Measurements from ENCODE around the gene GNB5. TPM values are rescaled to one million over a fixed set of nuclear protein-coding genes. Genes with fewer than 3 reads are reported as not detected.

The GNB5 gene
- total and polyA plus RNA-seq, 4 donors, result 18.2 to 30.0 (median 27.1) TPM

- 92 to 95% methylated on average over 2 of the region's 2 CpGs for WGBS, 2 donors
- no peaks in the 10 kb centered on the region for H3K36me3 ChIP-seq (ENCODE audit: control insufficient read depth in 1 of 2, insufficient read depth in 2 of 2, low read length in 1 of 2)
- no peaks in the 10 kb centered on the region for H3K4me1 ChIP-seq (ENCODE audit: control insufficient read depth in 1 of 2, insufficient read depth in 2 of 2, low read length in 2 of 2)
- DNase-seq (no peak), ATAC-seq (ENCODE audit: low FRiP score) (no peak)
- no peaks in the 10 kb centered on the region for H3K27me3 ChIP-seq (ENCODE audit: control insufficient read depth in 1 of 2, insufficient read depth in 2 of 2, low read length in 1 of 2)
- no peak overlapping the region for H3K4me3 ChIP-seq (ENCODE audit: low read length in 2 of 2)
- peaks cover 1% of the 10 kb centered on the region for H3K9me3 ChIP-seq (ENCODE audit: control insufficient read depth, low read length)
- intact Hi-C loops (cut with DNase I), result no loop called here
- H3K27ac ChIP-seq (ENCODE audit: low read depth in 1 of 2, low read length in 2 of 2), result no peak overlapping the region
These were observed 8.1 kb upstream of the GNB5 start for GRCh38 chr15:52199271-52199670.

GRCh38 chr15:52196891-52197290 is 5.7 kb upstream of the GNB5 start:
- Histone ChIP-seq H3K4me3 (ENCODE audit: low read length in 2 of 2) (no peak overlapping the region), H3K27ac (ENCODE audit: low read depth in 1 of 2, low read length in 2 of 2) (no peak overlapping the region), H3K4me1 (ENCODE audit: control insufficient read depth in 1 of 2, insufficient read depth in 2 of 2, low read length in 2 of 2) (no peaks in the 10 kb centered on the region), H3K36me3 (ENCODE audit: control insufficient read depth in 1 of 2, insufficient read depth in 2 of 2, low read length in 1 of 2) (no peaks in the 10 kb centered on the region), H3K9me3 (ENCODE audit: control insufficient read depth, low read length) (peaks cover 1% of the 10 kb centered on the region), H3K27me3 (ENCODE audit: control insufficient read depth in 1 of 2, insufficient read depth in 2 of 2, low read length in 1 of 2) (no peaks in the 10 kb centered on the region)
- ATAC-seq (ENCODE audit: low FRiP score) (no peak), DNase-seq (no peak)
- WGBS, 2 donors, result 80 to 84% methylated on average over 3 of the region's 3 CpGs
- intact Hi-C loops (cut with DNase I), result no loop called here

GRCh38 chr15:52193791-52194190 is 2.6 kb upstream of the GNB5 start:
- Histone ChIP-seq H3K27me3 (ENCODE audit: control insufficient read depth in 1 of 2, insufficient read depth in 2 of 2, low read length in 1 of 2) (no peaks in the 10 kb centered on the region), H3K27ac (ENCODE audit: low read depth in 1 of 2, low read length in 2 of 2) (no peak overlapping the region), H3K4me3 (ENCODE audit: low read length in 2 of 2) (no peak overlapping the region), H3K4me1 (ENCODE audit: control insufficient read depth in 1 of 2, insufficient read depth in 2 of 2, low read length in 2 of 2) (no peaks in the 10 kb centered on the region), H3K36me3 (ENCODE audit: control insufficient read depth in 1 of 2, insufficient read depth in 2 of 2, low read length in 1 of 2) (no peaks in the 10 kb centered on the region), H3K9me3 (ENCODE audit: control insufficient read depth, low read length) (no peaks in the 10 kb centered on the region)
- intact Hi-C loops (cut with DNase I), result no loop called here
- DNase-seq, result no peak
- WGBS, 2 donors, result 84 to 94% methylated on average over 1 of the region's 1 CpG
- no peak for ATAC-seq (ENCODE audit: low FRiP score)

DNA sequence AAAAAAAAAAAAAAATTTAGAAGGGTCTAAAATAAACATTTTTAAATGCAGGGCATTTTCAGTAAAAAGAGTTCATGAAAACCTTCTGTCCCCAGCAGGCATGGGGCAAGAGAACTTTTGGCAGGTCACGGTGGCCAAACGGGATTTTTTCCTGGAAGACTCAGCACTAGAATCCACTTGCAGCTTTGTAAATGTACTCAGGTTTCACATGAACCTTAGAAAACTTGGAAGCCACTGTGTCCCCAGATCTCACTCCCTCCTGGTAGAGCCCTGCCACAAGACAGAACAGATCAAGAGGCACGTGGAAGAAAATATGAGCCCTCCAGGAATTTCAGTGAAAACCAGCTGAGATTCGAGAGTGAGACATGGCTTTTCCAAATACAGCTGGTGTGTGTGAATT is 2.1 kb upstream of the GNB5 start:
- H3K36me3 ChIP-seq (ENCODE audit: control insufficient read depth in 1 of 2, insufficient read depth in 2 of 2, low read length in 1 of 2), result no peaks in the 10 kb centered on the region
- intact Hi-C loops (cut with DNase I), result no loop called here
- 70 to 72% methylated on average over 4 of the region's 4 CpGs for WGBS, 2 donors

GRCh38 chr15:52186651-52187486 is 4.3 kb downstream of the GNB5 start:
- Histone ChIP-seq H3K27me3 (ENCODE audit: control insufficient read depth in 1 of 2, insufficient read depth in 2 of 2, low read length in 1 of 2) (no peaks in the 10 kb centered on the region), H3K4me1 (ENCODE audit: control insufficient read depth in 1 of 2, insufficient read depth in 2 of 2, low read length in 2 of 2) (no peaks in the 10 kb centered on the region), H3K4me3 (ENCODE audit: low read length in 2 of 2) (no peak overlapping the region), H3K9me3 (ENCODE audit: control insufficient read depth, low read length) (no peaks in the 10 kb centered on the region), H3K36me3 (ENCODE audit: control insufficient read depth in 1 of 2, insufficient read depth in 2 of 2, low read length in 1 of 2) (no peaks in the 10 kb centered on the region), H3K27ac (ENCODE audit: low read depth in 1 of 2, low read length in 2 of 2) (no peak overlapping the region)
- no peak for DNase-seq
- ATAC-seq (ENCODE audit: low FRiP score), result peak; percentile 44
- 89 to 90% methylated on average over 11 of the region's 11 CpGs for WGBS, 2 donors
- intact Hi-C loops (cut with DNase I), result no loop called here

More for the DNA sequence above, 2.1 kb upstream of the GNB5 start:
- no peak for DNase-seq
- no peaks in the 10 kb centered on the region for H3K27me3 ChIP-seq (ENCODE audit: control insufficient read depth in 1 of 2, insufficient read depth in 2 of 2, low read length in 1 of 2)
- no peak overlapping the region for H3K27ac ChIP-seq (ENCODE audit: low read depth in 1 of 2, low read length in 2 of 2)
- no peak overlapping the region for H3K4me3 ChIP-seq (ENCODE audit: low read length in 2 of 2)
- H3K9me3 ChIP-seq (ENCODE audit: control insufficient read depth, low read length), result no peaks in the 10 kb centered on the region
- no peaks in the 10 kb centered on the region for H3K4me1 ChIP-seq (ENCODE audit: control insufficient read depth in 1 of 2, insufficient read depth in 2 of 2, low read length in 2 of 2)
- no peak for ATAC-seq (ENCODE audit: low FRiP score)

DNA sequence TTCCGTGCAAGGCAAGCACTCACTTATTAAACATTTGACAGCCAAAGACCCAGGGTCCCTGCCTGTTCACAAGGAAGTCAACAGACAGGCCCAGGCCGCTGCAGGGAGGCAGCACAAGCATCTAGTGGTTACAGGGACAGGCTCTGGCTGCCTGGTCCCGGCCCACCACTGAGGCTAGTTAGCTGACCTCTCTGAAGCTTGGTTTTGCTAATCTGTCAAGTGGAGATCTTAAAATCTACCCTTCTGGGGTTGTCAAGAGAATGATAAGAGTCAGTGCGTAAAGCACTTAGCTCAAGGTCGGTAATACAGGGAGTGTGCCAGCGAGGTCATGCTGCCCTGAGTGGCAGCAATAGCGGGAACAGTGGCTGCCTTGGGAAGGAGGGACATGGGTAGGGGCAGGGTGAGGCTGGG is 6.0 kb downstream of the GNB5 start:
- H3K4me3 ChIP-seq (ENCODE audit: low read length in 2 of 2), result no peak overlapping the region
- H3K4me1 ChIP-seq (ENCODE audit: control insufficient read depth in 1 of 2, insufficient read depth in 2 of 2, low read length in 2 of 2), result no peaks in the 10 kb centered on the region
- DNase-seq (no peak), ATAC-seq (ENCODE audit: low FRiP score) (no peak)
- intact Hi-C loops (cut with DNase I), result no loop called here
- WGBS, 2 donors, result 94 to 96% methylated on average over 7 of the region's 7 CpGs
- no peaks in the 10 kb centered on the region for H3K9me3 ChIP-seq (ENCODE audit: control insufficient read depth, low read length)
- no peaks in the 10 kb centered on the region for H3K36me3 ChIP-seq (ENCODE audit: control insufficient read depth in 1 of 2, insufficient read depth in 2 of 2, low read length in 1 of 2)
- H3K27me3 ChIP-seq (ENCODE audit: control insufficient read depth in 1 of 2, insufficient read depth in 2 of 2, low read length in 1 of 2), result no peaks in the 10 kb centered on the region
- no peak overlapping the region for H3K27ac ChIP-seq (ENCODE audit: low read depth in 1 of 2, low read length in 2 of 2)

- no peaks in the 10 kb centered on the region for H3K36me3 ChIP-seq (ENCODE audit: control insufficient read depth in 1 of 2, insufficient read depth in 2 of 2, low read length in 1 of 2)
- 72 to 74% methylated on average over 5 of the region's 5 CpGs for WGBS, 2 donors
- H3K9me3 ChIP-seq (ENCODE audit: control insufficient read depth, low read length), result no peaks in the 10 kb centered on the region
- no peak overlapping the region for H3K27ac ChIP-seq (ENCODE audit: low read depth in 1 of 2, low read length in 2 of 2)
- intact Hi-C loops (cut with DNase I), result no loop called here
- no peak overlapping the region for H3K4me3 ChIP-seq (ENCODE audit: low read length in 2 of 2)
- ATAC-seq (ENCODE audit: low FRiP score) (no peak), DNase-seq (no peak)
- H3K27me3 ChIP-seq (ENCODE audit: control insufficient read depth in 1 of 2, insufficient read depth in 2 of 2, low read length in 1 of 2), result no peaks in the 10 kb centered on the region
- no peaks in the 10 kb centered on the region for H3K4me1 ChIP-seq (ENCODE audit: control insufficient read depth in 1 of 2, insufficient read depth in 2 of 2, low read length in 2 of 2)
These were observed 6.5 kb downstream of the GNB5 start for GRCh38 chr15:52184721-52185120.

DNA sequence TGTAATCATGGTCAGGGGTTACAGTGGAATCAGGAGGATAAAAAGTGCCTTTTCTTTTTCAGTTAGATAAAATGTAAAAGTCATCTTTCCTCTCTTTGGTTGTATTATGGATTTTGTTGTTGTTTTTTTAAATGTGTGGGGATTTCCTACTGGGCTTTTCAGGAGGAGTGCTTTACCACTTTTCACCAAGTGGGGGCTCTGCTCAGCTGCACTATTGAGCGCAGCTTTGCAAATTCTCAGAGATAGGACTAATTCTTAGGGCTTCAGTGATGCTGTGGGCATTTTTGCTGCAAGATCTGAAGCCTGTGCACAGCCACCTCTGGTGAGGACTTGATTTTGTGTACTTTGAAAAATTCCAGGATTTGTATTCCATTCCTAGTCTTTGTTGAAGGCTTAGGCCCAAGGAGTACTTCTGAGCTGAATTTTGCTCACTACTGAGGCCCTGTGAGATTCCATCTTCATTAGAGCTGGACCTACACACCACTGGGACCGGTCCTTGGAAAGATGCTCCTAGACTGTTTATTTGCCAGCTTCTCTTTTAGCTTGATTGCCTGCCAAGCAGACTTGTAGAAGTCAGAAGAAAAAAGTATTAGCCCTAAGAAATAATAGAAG is 7.5 kb downstream of the GNB5 start:
- no peaks in the 10 kb centered on the region for H3K27me3 ChIP-seq (ENCODE audit: control insufficient read depth in 1 of 2, insufficient read depth in 2 of 2, low read length in 1 of 2)
- ATAC-seq (ENCODE audit: low FRiP score), result no peak
- H3K9me3 ChIP-seq (ENCODE audit: control insufficient read depth, low read length), result no peaks in the 10 kb centered on the region
- H3K4me3 ChIP-seq (ENCODE audit: low read length in 2 of 2), result no peak overlapping the region
- DNase-seq, result no peak
- H3K4me1 ChIP-seq (ENCODE audit: control insufficient read depth in 1 of 2, insufficient read depth in 2 of 2, low read length in 2 of 2), result no peaks in the 10 kb centered on the region
- no peaks in the 10 kb centered on the region for H3K36me3 ChIP-seq (ENCODE audit: control insufficient read depth in 1 of 2, insufficient read depth in 2 of 2, low read length in 1 of 2)
- intact Hi-C loops (cut with DNase I), result no loop called here
- H3K27ac ChIP-seq (ENCODE audit: low read depth in 1 of 2, low read length in 2 of 2), result no peak overlapping the region
- 49 to 56% methylated on average over 2 of the region's 2 CpGs for WGBS, 2 donors

All from aorta (tissue), 5 donors.